Astrocyte of the spinal cord (primary cell): Measurements from ENCODE around the gene ZNF496.
"Not testable (repeated sequence)": the region's sequence is repeated elsewhere in the genome, so short reads cannot be mapped to it uniquely, and the experiment has no call there.

Experiments
- DNase-seq: peaks from one replicate; pipeline ENCODE4 v3.0.0; 2011; ENCODE audit warnings: low read depth, low spot score
- H3K4me3 ChIP-seq: 2 replicates; pipeline ENCODE4 v1.5.1; 2011; ENCODE audit warnings: low read depth, mild to moderate bottlenecking, low read length, moderate library complexity
- CTCF ChIP-seq: IDR thresholded peaks from 2 replicates; pipeline ENCODE4 v1.5.1; 2012; ENCODE audit warnings: low read depth, mild to moderate bottlenecking, low read length, inconsistent platforms
- in situ Hi-C: cut with HindIII; loops from 2 replicates; pipeline ENCODE4 v1.10.0; 2017; ENCODE audit warnings: low sequenced_read_pairs

ZNF496 gene

GRCh38 chr1:247365023-247365422 is 33.4 kb upstream of the ZNF496 start:
- DNase-seq = no peak
- in situ Hi-C loops = no loop called here
- H3K4me3 ChIP-seq = no peak overlapping the region
- TF ChIP-seq CTCF = no peak

- in situ Hi-C loops = not testable (repeated sequence)
Observed at GRCh38 chr1:247363000-247363399, 31.3 kb upstream of the ZNF496 start.

GRCh38 chr1:247362153-247362552 is 30.5 kb upstream of the ZNF496 start:
- no peak for DNase-seq
- in situ Hi-C loops = no loop called here
- TF ChIP-seq CTCF = no peak
- H3K4me3 ChIP-seq = no peak overlapping the region

More at GRCh38 chr1:247363000-247363399, 31.3 kb upstream of the ZNF496 start:
- not testable (repeated sequence) for DNase-seq, H3K4me3 ChIP-seq

GRCh38 chr1:247360991-247361731 is 29.5 kb upstream of the ZNF496 start:
- TF ChIP-seq CTCF = no peak
- no peak overlapping the region for H3K4me3 ChIP-seq
- no peak for DNase-seq
- in situ Hi-C loops = no loop called here

GRCh38 chr1:247360116-247360898 is 28.6 kb upstream of the ZNF496 start:
- in situ Hi-C loops = no loop called here
- peak; percentile 33 for DNase-seq
- H3K4me3 ChIP-seq = no peak overlapping the region
- TF ChIP-seq CTCF = no peak

GRCh38 chr1:247359559-247359958 is 27.9 kb upstream of the ZNF496 start:
- DNase-seq = no peak
- H3K4me3 ChIP-seq = no peak overlapping the region
- no peak for TF ChIP-seq CTCF
- in situ Hi-C loops = no loop called here

GRCh38 chr1:247358920-247359319 is 27.3 kb upstream of the ZNF496 start:
- no peak for TF ChIP-seq CTCF
- DNase-seq = no peak
- no peak overlapping the region for H3K4me3 ChIP-seq
- in situ Hi-C loops = no loop called here
